HG03439 (cell line): Measurements from ENCODE around the gene ZNF682.
"Not testable (repeated sequence)": the region's sequence is repeated elsewhere in the genome, so short reads cannot be mapped to it uniquely, and the experiment has no call there.

Experiments
- ATAC-seq: cut with Tn5 transposase; IDR thresholded peaks from one replicate; pipeline ENCODE4 v1.9.1; 2021; ENCODE audit warnings: mild to moderate bottlenecking, moderate library complexity; ENCODE audit not compliant: unreplicated experiment

ZNF682 gene

GRCh38 chr19:20005741-20006140 is 33.6 kb downstream of the ZNF682 start:
- no peak for ATAC-seq

DNA sequence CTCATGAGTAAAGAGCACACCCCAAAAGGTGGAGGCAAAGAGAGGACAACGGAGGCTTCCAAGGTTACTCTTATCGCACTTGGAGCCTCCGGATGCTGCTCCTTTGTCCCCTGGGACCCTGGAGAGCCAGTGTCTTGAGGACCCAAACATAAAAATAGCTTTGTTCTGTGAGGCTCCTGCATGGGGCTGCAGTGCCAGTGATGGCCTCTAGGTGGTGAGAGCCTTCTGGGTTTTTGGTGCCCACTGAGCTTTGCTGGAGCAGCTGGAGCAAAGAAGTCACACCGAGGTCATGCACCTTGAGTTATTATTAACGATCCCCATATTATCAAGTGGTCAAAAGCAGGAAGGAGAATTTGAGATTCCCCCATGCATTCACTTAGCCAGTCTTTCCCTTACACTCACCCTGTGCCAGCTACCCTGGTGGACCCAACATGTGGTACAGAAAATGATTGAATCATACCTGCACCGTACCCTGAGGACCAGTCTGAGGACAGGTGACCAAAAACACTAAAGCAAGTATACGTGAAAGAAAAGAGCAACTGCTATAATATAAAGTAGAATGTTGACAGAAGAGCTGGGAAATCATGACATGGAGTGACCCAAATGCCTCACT is 41.5 kb downstream of the ZNF682 start:
- ATAC-seq, result no peak

GRCh38 chr19:19966862-19967261 is 72.4 kb downstream of the ZNF682 start:
- ATAC-seq, result no peak

GRCh38 chr19:19966126-19966525 is 73.2 kb downstream of the ZNF682 start:
- ATAC-seq, result not testable (repeated sequence)

DNA sequence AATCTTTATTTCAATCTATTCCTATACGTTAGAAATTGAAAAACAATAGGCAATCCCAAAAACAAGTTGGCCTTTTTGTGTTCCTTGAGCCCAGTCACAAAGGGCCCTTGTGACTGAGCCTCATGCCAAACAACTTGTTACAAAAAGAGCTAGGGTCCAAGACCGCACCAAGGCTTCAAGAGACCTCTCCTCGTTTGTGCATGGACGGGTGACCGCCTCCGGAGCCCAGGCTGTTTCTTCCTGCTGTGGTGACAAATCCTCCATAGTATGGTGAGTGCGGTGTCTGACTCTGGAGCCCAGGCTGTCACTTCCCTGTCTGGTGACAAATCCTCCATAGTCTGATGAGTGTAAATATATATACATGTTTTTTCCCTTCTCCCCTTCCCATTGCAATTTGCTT is 74.9 kb downstream of the ZNF682 start:
- no peak for ATAC-seq

- not testable (repeated sequence) for ATAC-seq
These were observed 80.0 kb downstream of the ZNF682 start for GRCh38 chr19:19959151-19959799.

DNA sequence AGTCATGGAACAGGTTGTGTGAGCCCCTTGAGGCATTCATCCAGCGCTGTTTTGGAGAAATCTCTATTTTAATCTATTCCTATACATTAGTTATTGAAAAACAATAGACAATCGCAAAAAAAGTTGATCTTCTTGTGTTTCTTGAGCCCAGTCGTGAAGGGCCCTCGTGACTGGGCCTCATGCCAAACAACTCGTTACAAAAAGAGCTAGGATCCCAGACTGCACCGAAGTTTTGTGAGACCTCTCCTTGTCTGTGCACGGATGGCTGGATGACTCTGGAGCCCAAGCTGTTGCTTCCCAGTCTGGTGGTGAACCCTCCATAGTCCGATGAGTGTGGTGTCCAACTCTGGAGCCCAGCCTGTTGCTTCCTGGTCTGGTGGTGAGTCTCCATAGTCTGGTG is 81.5 kb downstream of the ZNF682 start:
- not testable (repeated sequence) for ATAC-seq

DNA sequence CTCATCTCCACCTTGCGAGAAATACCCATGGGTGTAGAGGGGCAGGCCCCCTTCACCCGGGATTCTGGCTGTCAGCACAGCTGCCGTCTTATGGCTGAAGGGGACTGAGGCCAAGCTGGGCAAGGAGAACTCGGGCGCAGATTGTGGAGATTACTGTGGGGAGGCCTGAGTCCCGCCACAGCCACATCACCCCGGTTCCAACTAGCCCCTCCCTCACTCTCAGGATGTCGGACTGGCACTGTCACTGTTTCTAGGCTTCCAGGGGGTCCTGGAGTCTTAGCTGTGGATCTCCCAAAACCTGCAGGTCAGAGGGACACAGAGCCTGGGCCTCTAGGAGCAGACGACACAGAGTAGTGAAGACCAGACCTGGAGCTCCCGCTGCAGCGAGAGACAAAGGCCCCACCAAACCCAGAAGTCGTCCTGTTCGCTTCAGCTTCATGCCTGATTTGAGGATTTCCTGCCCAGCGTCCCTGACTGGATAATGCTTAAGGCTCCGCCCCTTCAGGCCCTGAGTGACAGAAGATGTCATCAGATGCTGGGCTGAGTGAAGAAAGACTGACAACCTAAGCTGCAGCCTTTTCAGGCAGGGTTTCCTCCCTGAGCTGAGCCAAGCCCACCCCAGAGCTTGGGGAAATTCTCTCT is 82.8 kb downstream of the ZNF682 start:
- ATAC-seq, result no peak

DNA sequence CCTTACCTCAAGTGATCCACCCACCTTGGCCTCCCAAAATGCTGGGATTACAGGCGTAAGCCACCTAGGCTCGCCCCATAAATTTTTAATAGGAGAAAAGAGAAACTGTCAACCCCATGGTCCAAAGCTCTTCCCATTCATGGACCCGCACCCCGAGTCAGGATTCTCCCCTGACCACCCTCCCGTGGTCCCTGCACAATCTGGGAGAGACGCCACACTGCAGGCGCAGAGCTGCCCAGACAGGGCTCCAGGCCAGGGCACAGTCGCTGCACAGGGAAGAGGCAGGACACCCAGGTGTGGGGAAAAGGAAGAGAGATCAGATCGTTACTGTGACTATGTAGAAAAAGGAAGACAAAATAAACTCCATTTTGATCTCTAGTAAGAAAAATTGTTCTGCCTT is 84.1 kb downstream of the ZNF682 start:
- ATAC-seq, result no peak
